Measurements from ENCODE around the gene PSMD5.

DNA sequence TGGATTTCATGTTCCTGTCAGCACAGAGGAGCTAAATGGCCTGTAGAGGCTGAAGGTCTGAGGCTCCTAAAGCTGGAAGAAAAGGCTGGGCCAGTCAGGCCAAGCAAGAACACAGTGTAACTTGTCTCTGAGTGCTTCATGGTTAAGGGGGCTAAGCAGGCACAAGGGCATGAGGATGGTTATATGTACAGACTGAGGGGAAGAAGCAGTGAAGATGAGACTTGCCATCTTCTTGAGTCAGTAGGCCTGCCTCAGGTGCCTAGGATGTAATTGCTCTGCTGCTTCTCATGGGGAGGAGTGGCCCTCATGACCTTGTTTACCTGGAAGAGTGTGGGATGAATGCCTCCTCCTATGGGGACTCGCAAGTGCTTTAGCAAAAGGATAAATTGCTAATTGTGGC is 8.7 kb upstream of the PSMD5 start:
- TF ChIP-seq TAF1 (IDR thresholded peaks at IDR 0.05; ENCODE audit: borderline replicate concordance, insufficient read depth, low read length), result no peak
- TF ChIP-seq, protein P1, sequence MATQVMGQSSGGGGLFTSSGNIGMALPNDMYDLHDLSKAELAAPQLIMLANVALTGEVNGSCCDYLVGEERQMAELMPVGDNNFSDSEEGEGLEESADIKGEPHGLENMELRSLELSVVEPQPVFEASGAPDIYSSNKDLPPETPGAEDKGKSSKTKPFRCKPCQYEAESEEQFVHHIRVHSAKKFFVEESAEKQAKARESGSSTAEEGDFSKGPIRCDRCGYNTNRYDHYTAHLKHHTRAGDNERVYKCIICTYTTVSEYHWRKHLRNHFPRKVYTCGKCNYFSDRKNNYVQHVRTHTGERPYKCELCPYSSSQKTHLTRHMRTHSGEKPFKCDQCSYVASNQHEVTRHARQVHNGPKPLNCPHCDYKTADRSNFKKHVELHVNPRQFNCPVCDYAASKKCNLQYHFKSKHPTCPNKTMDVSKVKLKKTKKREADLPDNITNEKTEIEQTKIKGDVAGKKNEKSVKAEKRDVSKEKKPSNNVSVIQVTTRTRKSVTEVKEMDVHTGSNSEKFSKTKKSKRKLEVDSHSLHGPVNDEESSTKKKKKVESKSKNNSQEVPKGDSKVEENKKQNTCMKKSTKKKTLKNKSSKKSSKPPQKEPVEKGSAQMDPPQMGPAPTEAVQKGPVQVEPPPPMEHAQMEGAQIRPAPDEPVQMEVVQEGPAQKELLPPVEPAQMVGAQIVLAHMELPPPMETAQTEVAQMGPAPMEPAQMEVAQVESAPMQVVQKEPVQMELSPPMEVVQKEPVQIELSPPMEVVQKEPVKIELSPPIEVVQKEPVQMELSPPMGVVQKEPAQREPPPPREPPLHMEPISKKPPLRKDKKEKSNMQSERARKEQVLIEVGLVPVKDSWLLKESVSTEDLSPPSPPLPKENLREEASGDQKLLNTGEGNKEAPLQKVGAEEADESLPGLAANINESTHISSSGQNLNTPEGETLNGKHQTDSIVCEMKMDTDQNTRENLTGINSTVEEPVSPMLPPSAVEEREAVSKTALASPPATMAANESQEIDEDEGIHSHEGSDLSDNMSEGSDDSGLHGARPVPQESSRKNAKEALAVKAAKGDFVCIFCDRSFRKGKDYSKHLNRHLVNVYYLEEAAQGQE (IDR thresholded peaks at IDR 0.05; ENCODE audit: insufficient read depth in 1 of 2, low read depth in 2 of 2, low read length in 2 of 2), result no peak

All from PFSK-1 (cell line).